Activated T-cell treated with anti-CD3 and anti-CD28 coated beads for 48 hours (primary cell): Measurements from ENCODE around the gene SEMA3B.
"Not testable (repeated sequence)": the region's sequence is repeated elsewhere in the genome, so short reads cannot be mapped to it uniquely, and the experiment has no call there.

Experiments used
- DNase-seq: peaks from one replicate; pipeline ENCODE4 v3.0.0-alpha.2; 2020; ENCODE audit warnings: low read depth

The SEMA3B gene

DNA sequence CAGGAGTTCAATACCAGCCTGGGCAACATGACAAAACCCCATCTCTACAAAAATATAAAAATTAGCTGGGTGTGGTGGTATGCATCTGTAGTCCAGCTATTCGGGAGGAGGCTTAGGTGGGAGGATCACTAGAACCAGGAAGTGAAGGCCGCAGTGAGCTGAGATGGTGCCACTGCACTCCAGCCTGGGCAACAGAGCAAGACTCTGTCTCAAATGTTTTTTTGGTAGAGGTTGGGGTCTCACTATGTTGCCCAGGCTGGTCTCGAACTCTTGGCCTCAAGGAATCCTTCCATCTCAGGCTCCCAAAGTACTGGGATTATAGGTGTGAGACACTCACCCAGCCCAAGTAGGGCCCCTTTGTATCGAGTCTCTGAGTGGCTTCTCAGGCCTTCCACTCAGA is 25.1 kb downstream of the SEMA3B start:
- no peak for DNase-seq

DNA sequence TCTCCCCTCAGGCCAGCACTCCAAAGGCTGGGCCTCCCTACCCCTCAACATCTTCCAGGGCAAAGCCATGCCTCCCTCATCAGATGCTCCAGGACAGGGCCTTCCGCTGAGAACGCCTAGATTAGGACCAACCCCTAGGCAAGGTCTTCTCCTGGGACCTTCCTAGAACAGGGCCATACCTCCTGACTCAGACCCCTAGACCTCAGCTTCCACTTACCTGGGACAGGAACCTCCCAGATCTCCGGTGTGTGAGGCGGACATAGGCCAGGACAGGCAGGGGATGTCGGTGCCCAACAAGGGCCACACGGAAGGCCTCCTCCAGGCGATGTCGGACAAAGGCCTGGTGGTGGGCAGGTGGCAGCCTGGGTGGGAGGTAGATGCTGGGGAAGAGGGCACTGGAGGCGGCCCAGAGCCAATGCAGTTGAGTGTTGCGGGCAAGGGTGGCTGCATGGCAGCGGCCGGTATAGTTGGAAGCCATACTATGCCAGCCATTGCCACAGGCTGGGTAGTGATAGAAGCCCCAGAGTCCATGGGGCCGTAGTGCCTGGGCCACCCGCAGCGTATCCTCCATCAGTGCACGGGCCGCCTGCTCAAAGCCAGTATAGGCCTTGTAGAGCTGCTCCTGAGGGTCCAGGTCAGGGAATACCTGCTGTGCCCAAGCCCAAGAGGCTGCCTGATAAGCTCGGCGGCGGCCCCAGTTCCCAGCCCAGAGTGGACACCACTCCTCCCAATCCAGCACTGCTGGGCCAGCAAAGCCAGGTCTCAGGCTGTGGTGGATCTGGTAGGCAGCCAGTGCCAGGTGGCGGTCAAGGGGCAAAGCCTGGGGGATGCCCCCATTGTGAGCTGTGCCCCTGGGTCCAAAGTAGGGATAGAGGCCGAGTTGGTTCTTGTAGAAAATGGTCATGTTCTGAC is 25.8 kb downstream of the SEMA3B start:
- no peak for DNase-seq

DNA sequence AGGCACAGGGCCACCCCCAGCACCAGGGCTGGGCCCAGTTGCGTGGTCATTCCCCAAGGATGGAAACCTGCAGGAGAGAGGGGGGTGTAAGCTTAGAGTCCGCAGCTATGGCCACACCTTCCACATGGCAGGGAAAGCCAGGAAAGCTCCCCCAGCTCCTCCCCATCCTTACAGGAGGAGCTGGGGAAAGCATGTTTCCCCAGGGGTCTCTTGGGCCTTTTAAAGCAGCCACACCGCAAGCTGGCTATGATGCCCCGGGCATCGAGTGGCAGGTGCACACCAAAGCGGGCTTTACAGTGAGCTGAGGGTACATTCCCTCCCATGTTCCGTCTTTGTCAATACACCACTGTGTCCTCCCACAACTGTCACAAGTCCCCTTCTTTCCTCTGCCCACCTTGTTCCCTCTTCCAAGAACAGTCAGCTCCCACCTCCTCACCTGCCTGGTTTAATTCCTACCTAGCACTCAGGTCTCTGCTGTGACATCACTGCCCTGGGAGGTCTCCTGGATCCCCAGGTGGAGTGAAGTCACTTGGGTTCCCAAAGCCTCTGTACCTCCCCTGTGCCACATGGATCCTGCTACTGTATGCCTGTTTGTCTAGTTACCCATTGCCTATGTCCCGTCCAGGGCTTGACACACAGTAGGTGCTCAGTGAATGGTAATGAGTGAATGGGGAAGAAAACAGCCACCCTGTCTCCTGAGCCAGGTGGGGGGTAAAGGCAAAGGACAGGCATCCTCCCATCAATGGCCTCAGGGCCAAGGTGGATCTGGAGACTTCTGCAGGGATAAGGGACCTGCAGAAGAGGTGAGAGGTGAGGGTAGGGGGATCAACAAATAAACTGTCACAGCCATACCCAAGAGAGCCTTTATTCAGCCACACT is 26.8 kb downstream of the SEMA3B start:
- DNase-seq = no peak

DNA sequence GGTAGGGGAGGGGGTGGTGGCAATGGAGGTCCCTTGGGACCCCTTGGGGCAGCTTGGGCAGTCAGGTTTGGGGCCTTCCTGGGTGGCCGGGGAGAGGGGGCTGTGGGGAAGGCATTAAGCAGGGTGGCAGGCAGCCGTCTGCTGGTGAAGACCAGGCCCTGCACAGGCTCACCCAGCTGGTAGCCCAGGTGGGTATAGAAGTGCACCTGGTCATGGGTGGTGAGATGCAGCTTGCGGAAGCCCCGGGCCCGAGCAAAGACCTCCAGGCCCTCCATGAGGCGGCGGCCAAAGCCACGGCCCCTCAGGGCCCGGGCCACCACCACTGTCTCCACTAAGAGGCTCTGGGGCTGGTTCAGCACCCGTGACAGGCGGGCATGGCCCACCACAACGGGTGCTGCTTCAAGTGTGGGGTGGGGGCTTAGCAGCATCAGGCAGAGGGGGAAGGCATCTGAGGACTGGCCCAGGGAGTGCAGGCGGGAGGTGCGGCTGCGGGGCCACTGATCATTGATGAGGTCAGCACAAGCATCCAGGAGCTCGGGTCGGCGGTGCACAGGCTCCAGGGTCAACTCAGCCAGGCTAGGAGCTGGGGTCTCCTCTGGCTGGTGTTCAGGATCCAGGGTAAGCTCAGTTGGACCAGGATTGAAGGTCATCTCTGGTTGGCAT is 27.9 kb downstream of the SEMA3B start:
- no peak for DNase-seq

- no peak for DNase-seq
These were observed 28.4 kb downstream of the SEMA3B start for GRCh38 chr3:50297384-50297775.

- DNase-seq = no peak
These were observed 29.2 kb downstream of the SEMA3B start for GRCh38 chr3:50297896-50298725.

DNA sequence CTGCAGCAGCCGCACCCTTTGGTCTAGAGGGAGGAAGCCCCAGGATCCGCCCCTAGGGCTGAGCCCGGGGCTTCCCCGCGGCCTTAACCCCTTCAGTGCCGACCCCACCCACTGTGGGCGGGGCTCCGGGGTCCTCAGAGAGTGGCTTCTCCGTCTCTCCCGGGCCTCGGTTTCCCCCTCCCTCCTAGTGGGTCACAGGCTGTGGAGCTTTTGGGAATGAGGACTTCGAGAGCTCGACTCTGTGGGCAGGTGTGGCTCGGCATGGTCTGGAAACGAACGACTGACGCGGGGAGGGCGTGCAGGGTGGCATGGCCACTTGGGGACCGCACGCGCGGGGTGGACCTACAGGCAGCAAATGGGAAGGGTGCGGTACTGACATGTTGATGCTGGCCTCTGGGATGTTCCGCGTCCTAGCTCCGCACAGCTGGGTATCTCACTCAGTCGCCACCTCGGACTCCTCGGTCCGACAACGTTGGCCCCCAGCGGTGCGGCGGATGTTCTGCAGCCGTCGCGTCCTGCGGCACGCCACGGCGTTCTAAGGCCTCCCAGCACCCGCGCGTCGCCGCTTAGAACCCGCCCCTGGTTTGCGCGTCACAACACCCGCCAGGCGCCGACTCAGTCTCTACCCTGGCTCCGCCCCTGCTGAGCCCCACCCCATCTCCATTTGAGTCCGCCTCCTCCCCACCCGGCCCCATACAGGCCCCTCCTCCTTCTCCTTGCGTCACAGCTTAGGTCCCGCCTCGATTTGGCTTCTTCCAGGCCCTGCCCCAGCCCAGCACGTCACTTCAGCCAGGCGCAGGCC is 30.1 kb downstream of the SEMA3B start, which contains the start of the genes HYAL3 and NAA80:
Gene HYAL3 (minus strand): TSS at position 570 of the 802 bp plus-strand sequence. CDS start 3,803 bp downstream, outside the sequence.
Gene NAA80 (minus strand): TSS at position 570 of the 802 bp plus-strand sequence. CDS start 1,942 bp downstream, outside the sequence.
- DNase-seq = peak; percentile 99

DNA sequence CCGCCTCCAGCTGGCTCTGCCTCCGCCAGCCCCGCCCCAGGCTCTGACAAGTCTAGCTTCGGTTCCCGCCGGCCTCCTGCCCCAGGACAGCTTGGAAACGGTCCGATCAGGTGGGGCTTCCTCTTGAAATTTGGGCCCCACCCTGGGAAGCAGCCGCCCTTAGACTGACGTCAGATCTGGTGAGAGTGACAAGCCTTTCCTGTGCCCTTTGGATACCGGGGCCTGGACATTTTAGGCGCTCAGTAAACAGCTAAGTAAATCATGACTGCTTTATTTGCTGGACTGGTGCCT is 30.6 kb downstream of the SEMA3B start:
- no peak for DNase-seq

DNA sequence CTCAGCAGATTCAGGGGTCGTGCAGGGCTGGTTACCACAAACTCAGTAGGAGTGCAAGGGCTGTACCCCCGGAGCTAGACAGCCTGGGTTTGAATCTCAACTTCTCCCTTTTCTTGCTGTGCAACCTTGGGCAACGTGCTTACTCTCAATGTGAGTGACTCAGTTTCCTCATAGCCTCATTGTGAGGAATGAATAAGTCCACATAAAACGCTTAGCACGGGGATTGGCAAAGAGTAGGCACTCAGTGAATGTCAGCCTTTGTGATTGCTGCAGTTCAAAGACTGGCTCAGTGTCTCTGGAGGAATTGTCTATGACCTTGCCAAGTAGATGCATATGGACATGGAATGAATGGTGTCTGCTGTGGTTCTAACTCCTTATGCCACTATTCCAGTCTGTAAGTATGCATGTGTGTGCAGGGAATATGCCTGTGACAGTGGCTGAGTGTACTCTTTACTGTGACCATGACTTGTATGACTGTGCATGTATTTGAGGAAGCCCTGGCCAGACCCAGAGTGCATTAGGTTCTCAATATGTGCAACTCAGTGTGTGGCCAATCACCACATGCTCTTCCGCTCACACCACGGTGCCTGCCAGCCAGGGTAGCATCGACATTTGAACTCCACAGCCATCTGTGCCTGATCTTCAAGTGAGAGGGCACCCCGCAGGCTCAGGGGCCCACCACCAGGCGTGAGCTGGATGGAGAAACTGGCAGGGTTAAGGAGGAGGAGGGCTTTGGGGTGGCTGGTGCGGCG is 31.2 kb downstream of the SEMA3B start:
- DNase-seq = no peak

GRCh38 chr3:50300681-50301254 is 31.8 kb downstream of the SEMA3B start:
- DNase-seq = no peak

DNA sequence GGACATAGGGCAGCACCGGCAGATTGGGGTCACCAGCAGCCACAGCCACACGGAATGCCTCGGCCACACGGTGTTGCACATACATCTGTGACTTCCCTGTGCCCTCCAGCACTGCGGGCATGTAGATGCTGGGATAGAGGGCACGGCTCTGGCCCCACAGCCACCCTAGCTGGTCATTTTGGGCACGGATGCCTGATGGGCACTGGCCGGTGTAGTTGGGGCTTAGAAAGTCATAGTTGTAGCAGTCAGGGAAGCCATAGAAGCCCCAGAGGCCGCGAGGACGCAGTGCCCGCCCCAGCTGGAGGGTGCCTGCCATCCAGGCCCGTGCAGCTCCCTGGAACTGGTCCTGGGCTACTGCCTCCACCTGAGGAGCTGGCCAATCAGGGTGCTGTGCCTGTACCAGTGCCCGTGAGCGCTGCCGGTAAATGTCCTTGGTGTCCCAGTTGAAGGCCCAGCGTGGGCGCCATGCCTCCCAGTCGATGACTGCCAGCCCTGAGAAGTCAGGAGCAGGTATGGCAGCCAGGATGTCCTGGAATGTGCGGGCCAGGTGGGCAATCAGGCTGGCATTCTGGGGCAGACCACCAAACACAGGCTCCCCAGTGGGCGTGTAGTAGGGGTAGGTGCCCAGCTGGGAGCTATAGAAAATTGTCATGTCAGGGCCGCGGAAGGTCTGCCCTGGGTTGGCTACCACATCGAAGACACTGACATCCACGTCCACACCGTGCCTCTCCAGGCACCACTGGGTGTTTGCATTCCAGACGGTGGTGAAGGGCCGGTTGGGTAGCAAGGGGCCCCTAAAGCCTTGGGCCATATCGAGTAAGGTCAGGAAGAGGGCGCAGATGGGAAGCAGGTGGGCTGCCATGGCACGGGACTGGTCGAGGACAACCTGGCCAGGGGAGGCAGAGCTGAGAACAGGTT is 33.4 kb downstream of the SEMA3B start:
- DNase-seq = no peak

DNA sequence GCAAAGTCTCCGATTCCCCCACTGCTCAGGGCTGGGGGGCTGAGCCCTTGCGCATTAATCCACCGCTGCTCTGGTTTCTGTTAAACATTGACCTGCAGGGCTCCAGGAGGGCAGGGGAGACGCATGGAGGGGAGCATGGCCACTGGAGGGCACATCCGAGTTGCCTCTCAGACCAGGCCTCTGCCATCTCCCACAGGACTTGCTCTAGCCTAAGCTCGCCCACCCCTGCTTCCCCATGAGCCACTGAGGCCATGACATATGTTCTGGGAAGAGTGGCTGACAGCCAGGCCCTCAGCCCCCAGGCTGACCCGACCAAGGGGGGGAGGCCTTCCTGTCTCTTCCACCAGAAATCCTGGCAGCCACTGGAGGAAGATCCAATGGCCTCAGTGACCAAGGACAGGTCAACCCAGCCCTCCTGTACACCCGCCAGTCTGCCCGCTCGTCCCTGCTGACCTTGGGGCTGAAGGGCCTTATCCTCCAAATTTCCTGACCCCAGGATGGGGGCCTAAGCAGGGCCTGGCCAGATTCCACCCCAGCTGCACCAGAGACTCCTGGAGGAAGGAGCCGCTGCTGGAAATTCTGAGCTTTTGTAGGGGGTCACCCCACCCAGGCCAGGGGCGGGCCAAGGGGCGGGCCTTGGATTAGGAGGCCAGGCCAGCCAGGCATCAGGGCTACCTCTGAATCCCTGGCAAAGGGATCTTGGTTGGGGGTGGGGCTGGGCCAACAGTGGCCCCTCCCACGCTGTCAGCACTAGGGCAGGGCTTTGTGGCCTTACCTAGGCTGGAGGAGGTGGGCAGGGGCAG is 34.3 kb downstream of the SEMA3B start, which contains the start of gene HYAL1:
Gene HYAL1 (minus strand): TSS at position 562 of the 803 bp plus-strand sequence. CDS start 618 bp downstream, outside the sequence.
- no peak for DNase-seq

DNA sequence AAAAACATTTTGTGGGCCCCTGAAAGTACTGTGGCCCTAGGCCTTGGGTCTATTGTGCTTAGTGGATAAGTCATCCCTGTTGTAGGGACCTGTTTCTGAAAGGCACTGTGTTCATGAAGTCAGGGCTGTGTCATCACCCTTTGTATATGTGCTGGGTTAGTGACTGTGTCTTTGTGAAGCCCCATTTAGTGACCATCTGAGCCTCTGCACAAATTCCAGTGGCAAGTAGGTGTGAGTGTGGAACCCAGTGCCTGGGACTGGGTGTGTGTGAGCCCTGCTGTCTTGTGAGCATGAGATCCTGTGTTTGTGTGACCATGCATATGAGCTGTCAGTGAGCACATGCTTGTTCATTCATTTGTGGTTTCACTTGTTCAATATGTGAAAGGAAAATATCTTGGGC is 35.7 kb downstream of the SEMA3B start:
- DNase-seq = no peak

- DNase-seq = not testable (repeated sequence)
These were observed 43.1 kb downstream of the SEMA3B start for GRCh38 chr3:50312041-50312440.

GRCh38 chr3:50314342-50314741 is 45.4 kb downstream of the SEMA3B start:
- DNase-seq = no peak

- no peak for DNase-seq
These were observed 45.9 kb downstream of the SEMA3B start for GRCh38 chr3:50314816-50315215.

GRCh38 chr3:50316657-50317242 is 47.8 kb downstream of the SEMA3B start:
- peak; percentile 44 for DNase-seq
